Ovary (tissue), 9 donors: ENCODE measurements around the gene ZXDA. TPM values are rescaled to one million over a fixed set of nuclear protein-coding genes. Genes with fewer than 3 reads are reported as not detected.

Experiments used
- DNase-seq, 5 donors: peaks; one replicate each; pipeline ENCODE4 v3.0.0-alpha.2; 2019 to 2020
- H3K27ac ChIP-seq, 2 donors: fragments of 200-600 bp; one replicate each; pipeline versions ENCODE4 v1.5.1 to v1.8.0; 2019 to 2022
- H3K27me3 ChIP-seq: fragments of 200-600 bp; one replicate; pipeline ENCODE4 v1.8.0; 2022
- H3K36me3 ChIP-seq: fragments of 200-600 bp; sonication (generic); one replicate; pipeline ENCODE4 v1.5.1; 2019
- H3K4me1 ChIP-seq: one replicate; pipeline ENCODE4 v1.8.1; 2013; ENCODE audit warnings: mild to moderate bottlenecking, moderate library complexity; ENCODE audit not compliant: insufficient read depth
- H3K4me3 ChIP-seq: fragments of 200-600 bp; sonication (generic); one replicate; pipeline ENCODE4 v1.5.1; 2017
- H3K9me3 ChIP-seq, 2 donors: fragments of 200-600 bp in 1 of 2; sonication (generic) in 1 of 2; one replicate each; pipeline versions ENCODE4 v1.5.1 to v1.8.1; 2013 to 2019; ENCODE audit warnings: mild to moderate bottlenecking in 1 of 2, moderate library complexity in 1 of 2
- EP300 ChIP-seq: sonication (generic); formaldehyde crosslinking; IDR thresholded peaks from one replicate; pipeline ENCODE4 v1.6.1; 2017; ENCODE audit warnings: antibody characterized with exemption
- POLR2A ChIP-seq: fragments of 450-650 bp; IDR thresholded peaks from one replicate; pipeline ENCODE4 v1.6.1; 2017; ENCODE audit warnings: antibody characterized with exemption, mild to moderate bottlenecking, moderate library complexity
- WGBS, 3 donors: extraction: QIAGEN DNeasy Blood & Tissue Kit in 1 of 3; methylation state at CpG; one replicate each; pipeline versions ENCODE4 v1.1.5 to v1.1.7; 2013 to 2017; 5-methylcytosine and 5-hydroxymethylcytosine counted together
- intact Hi-C, 4 donors: fragments of 100-400 bp; cut with DNase I; formaldehyde crosslinking; loops; one replicate each; pipeline versions ENCODE4 v1.11.0 to v1.15.1; 2022 to 2023
- polyA plus RNA-seq, 2 donors: library from polyadenylated mRNA; stranded (reverse); fragments of 200-250 nt in 1 of 2; fragments of 350-450 nt in 1 of 2; fragmentation: Illumina TruSeq in 1 of 2; extraction: RNeasy Lipid Tissue Mini Kit (QIAGEN cat#74804) in 1 of 2; gene quantifications; one replicate each; pipeline ENCODE4 v1.2.3, GENCODE V29; 2013 to 2014
- total RNA-seq, 7 donors: library from RNA; depleted of rRNA in 2 of 7; stranded (reverse); fragments of >200 nt in 2 of 7; fragmentation: NEBNext Ultra II Directional in 3 of 7; extraction: Animal tissue kit (Norgen Biotek cat#: 25700) in 3 of 7; gene quantifications; one replicate each; pipeline versions ENCODE4 v1.1.0 to v1.2.4, GENCODE V29; 2016 to 2023
- TF ChIP-seq, protein P1 (sequence below), 3 donors: fragments of 450-650 bp in 2 of 3; fragments of 200-600 bp in 1 of 3; IDR thresholded peaks; one replicate each; pipeline versions ENCODE4 v1.5.1 to v1.8.0; 2016 to 2022; ENCODE audit warnings: antibody characterized with exemption in 3 of 3, mild to moderate bottlenecking in 1 of 3
- donor health status: DM: no; HTN: no; CAD: no; lungs with moderate emphysema.
- donor health status: DM: no; HTN: no; CAD: no.
- donor health status: Bipolar disorder and iron deficiency.
- donor health status: DM: yes; HTN: yes; CAD: no.
- donor health status: DM: no; HTN: no; CAD: no.
- donor health status: DM: yes; HTN: yes; CAD: no.

The ZXDA gene
- total and polyA plus RNA-seq, 9 donors, result 2.9 to 9.1 (median 8.1) TPM

DNA sequence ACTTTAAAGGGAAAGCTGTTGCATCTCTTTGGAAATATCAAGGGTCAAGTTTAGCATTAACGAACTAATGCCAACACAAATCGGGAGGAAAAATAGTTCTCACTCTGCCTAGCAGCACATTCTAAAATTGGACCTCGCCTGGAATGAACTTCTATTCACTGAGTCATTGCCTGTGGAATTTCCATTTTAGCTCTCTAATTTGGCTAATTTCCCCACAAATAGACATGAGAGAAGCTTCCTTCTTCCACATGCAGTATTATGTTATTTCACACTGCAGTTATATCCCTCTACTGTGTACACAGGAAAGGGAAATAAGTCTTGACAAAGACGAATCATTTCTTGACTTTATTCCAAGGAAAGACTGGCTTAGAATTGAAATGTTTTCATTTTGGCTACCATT is 9.3 kb downstream of the ZXDA start:
- Histone ChIP-seq H3K36me3 (no peaks in the 10 kb centered on the region), H3K27ac (no peak overlapping the region), H3K9me3 (no peaks in the 10 kb centered on the region), H3K4me3 (no peak overlapping the region), H3K27me3 (no peaks in the 10 kb centered on the region), H3K4me1 (no peaks in the 10 kb centered on the region)
- 19 to 28% (median 27%) methylated on average over 4 of the region's 4 CpGs for WGBS, 3 donors
- intact Hi-C loops, result no loop called here
- no peak for DNase-seq
- TF ChIP-seq, protein P1, sequence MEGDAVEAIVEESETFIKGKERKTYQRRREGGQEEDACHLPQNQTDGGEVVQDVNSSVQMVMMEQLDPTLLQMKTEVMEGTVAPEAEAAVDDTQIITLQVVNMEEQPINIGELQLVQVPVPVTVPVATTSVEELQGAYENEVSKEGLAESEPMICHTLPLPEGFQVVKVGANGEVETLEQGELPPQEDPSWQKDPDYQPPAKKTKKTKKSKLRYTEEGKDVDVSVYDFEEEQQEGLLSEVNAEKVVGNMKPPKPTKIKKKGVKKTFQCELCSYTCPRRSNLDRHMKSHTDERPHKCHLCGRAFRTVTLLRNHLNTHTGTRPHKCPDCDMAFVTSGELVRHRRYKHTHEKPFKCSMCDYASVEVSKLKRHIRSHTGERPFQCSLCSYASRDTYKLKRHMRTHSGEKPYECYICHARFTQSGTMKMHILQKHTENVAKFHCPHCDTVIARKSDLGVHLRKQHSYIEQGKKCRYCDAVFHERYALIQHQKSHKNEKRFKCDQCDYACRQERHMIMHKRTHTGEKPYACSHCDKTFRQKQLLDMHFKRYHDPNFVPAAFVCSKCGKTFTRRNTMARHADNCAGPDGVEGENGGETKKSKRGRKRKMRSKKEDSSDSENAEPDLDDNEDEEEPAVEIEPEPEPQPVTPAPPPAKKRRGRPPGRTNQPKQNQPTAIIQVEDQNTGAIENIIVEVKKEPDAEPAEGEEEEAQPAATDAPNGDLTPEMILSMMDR (IDR thresholded peaks at IDR 0.05), result no peak
- no peak for TF ChIP-seq EP300
- TF ChIP-seq POLR2A, result no peak

DNA sequence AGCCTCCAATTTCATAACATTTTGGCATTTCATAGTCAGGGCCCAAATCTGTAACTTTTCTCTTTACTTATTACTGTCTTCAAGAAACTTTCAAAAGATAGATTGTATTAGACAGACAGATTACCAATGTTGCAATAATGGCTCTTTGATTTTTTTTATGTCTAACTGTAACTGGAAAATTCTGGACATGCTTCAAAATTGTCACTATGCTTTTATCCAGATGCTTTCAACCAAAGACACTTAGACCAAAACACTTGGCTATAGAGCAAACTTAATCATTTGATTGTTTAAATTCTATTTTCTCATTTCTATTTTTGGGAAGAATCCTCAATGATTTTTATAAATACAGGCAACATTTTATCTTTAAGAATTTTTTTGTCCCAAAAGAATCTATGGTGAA is 10.4 kb downstream of the ZXDA start:
- DNase-seq, result no peak
- Histone ChIP-seq H3K36me3 (no peaks in the 10 kb centered on the region), H3K4me3 (no peak overlapping the region), H3K27me3 (no peaks in the 10 kb centered on the region), H3K4me1 (no peaks in the 10 kb centered on the region), H3K9me3 (no peaks in the 10 kb centered on the region), H3K27ac (no peak overlapping the region)
- intact Hi-C loops, result no loop called here
- TF ChIP-seq POLR2A (no peak), EP300 (no peak)
- TF ChIP-seq, protein P1 (IDR thresholded peaks at IDR 0.05), result no peak

DNA sequence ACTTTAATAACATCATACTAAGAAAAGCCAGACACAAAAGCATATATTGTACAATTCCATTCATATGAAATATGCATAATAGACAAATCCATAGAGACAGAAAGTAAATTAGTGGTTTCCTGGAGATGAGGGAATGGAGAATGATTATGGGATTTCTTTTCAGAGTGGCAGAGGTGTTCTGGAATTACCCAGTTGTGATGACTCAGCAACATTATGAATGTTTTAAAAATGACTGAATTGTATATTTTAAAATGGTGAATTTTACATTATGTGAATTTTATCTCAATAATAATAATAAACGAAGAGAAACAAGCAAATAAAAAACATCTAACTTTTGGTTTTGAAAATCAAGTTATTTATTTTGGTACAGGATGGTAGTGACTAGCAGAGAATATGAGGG is 11.2 kb downstream of the ZXDA start:
- H3K27ac ChIP-seq, result no peak overlapping the region
- no peak for DNase-seq
- no peaks in the 10 kb centered on the region for H3K4me1 ChIP-seq
- H3K9me3 ChIP-seq, result no peaks in the 10 kb centered on the region
- WGBS, 3 donors, result 25 to 29% (median 28%) methylated on average over 1 of the region's 1 CpG
- no peak for TF ChIP-seq EP300
- TF ChIP-seq, protein P1 (IDR thresholded peaks at IDR 0.05), result no peak
- no peak for TF ChIP-seq POLR2A
- H3K36me3 ChIP-seq, result no peaks in the 10 kb centered on the region
- intact Hi-C loops, result no loop called here
- no peaks in the 10 kb centered on the region for H3K27me3 ChIP-seq
- no peak overlapping the region for H3K4me3 ChIP-seq

DNA sequence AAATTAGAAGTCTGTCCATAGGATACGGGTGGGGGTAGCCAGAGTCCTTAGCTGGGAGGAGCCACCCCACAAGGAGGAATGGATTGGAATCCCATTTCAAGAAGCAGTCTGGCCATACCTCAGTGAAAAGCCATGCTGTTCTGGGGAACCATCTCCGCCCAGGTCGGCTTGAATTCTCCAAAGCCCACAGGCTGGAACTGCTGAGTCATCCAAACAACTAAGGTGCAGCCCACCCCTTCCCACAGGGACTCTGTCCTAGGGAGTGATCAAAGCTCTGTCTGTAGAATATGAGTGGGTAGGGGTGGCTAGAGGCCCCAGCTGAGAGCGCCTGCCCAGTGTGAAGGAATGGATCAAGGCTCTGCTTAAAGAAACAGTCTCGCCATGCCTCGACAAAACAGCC is 38.8 kb downstream of the ZXDA start:
- H3K4me3 ChIP-seq, result no peak overlapping the region
- H3K27ac ChIP-seq, result no peak overlapping the region
- 84 to 91% (median 89%) methylated on average over 6 of the region's 6 CpGs for WGBS, 3 donors
- no peaks in the 10 kb centered on the region for H3K4me1 ChIP-seq
- TF ChIP-seq EP300, result no peak
- TF ChIP-seq, protein P1 (IDR thresholded peaks at IDR 0.05), result no peak
- no peaks in the 10 kb centered on the region for H3K36me3 ChIP-seq
- intact Hi-C loops, result no loop called here
- no peaks in the 10 kb centered on the region for H3K27me3 ChIP-seq
- no peak for DNase-seq
- no peaks in the 10 kb centered on the region for H3K9me3 ChIP-seq

Other genes starting within 250 kb of the ZXDA start
- gene NLRP2B, start 230.2 kb downstream of the ZXDA start, total RNA-seq, result under 1 TPM in 1 of 7 donors, not detected in 6; 0.07 TPM
- gene NLRP2B, start 230.2 kb downstream of the ZXDA start, polyA plus RNA-seq, result not detected